Ishikawa (cell line): ENCODE results near the gene MAGI2.

Experiments used
- CEBPB ChIP-seq: IDR thresholded peaks from 2 replicates; pipeline ENCODE4 v1.6.1; 2012
- CREB1 ChIP-seq: IDR thresholded peaks from 2 replicates; pipeline ENCODE4 v1.6.1; 2012; ENCODE audit warnings: low read depth
- EGR1 ChIP-seq: IDR thresholded peaks from 2 replicates; pipeline ENCODE4 v1.6.1; 2012
- EP300 ChIP-seq: IDR thresholded peaks from 2 replicates; pipeline ENCODE4 v1.6.1; 2012; ENCODE audit warnings: borderline replicate concordance
- FOXM1 ChIP-seq: IDR thresholded peaks from 2 replicates; pipeline ENCODE4 v1.6.1; 2012; ENCODE audit warnings: low read depth, borderline replicate concordance
- MAX ChIP-seq: IDR thresholded peaks from 2 replicates; pipeline ENCODE4 v1.6.1; 2012
- NFIC ChIP-seq: IDR thresholded peaks from 2 replicates; pipeline ENCODE4 v1.6.1; 2012
- RAD21 ChIP-seq: IDR thresholded peaks from 2 replicates; pipeline ENCODE4 v1.6.1; 2012; ENCODE audit warnings: low read depth
- REST ChIP-seq: IDR thresholded peaks from 2 replicates; pipeline ENCODE4 v1.6.1; 2012; ENCODE audit warnings: low read depth, mild to moderate bottlenecking
- TAF1 ChIP-seq: IDR thresholded peaks from 2 replicates; pipeline ENCODE4 v1.6.1; 2012; ENCODE audit warnings: low read depth, mild to moderate bottlenecking
- TCF12 ChIP-seq: IDR thresholded peaks from 2 replicates; pipeline ENCODE4 v1.6.1; 2012; ENCODE audit warnings: low read depth
- TEAD4 ChIP-seq: IDR thresholded peaks from 2 replicates; pipeline ENCODE4 v1.6.1; 2012
- YY1 ChIP-seq: IDR thresholded peaks from 2 replicates; pipeline ENCODE4 v1.6.1; 2012; ENCODE audit warnings: low read depth
- ZBTB7A ChIP-seq: IDR thresholded peaks from 2 replicates; pipeline ENCODE4 v1.6.1; 2012; ENCODE audit warnings: low read depth
- TF ChIP-seq, protein P1 (sequence below): IDR thresholded peaks from 2 replicates; pipeline ENCODE4 v1.6.1; 2012

The MAGI2 gene

DNA sequence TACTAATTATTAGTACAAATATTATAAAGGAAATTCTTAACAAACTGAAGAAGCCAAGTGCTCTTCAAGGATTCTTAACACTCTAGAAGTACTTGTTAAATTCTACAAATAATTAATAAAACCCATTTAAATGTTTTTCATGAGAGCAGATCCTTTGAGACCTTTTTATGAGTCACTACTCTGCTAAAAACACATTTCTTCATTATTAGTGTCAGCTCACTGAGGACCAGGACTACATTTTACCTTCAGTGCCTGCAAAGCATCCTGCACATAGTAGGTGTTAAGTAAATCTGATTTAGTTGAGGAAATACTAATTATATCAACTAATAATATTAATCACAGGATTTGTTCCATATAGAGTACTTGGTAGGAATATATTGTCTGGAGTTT lies 1381.3 kb downstream of the MAGI2 start:
- TF ChIP-seq, protein P1, sequence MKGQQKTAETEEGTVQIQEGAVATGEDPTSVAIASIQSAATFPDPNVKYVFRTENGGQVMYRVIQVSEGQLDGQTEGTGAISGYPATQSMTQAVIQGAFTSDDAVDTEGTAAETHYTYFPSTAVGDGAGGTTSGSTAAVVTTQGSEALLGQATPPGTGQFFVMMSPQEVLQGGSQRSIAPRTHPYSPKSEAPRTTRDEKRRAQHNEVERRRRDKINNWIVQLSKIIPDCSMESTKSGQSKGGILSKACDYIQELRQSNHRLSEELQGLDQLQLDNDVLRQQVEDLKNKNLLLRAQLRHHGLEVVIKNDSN = no peak
- TF ChIP-seq MAX = no peak

DNA sequence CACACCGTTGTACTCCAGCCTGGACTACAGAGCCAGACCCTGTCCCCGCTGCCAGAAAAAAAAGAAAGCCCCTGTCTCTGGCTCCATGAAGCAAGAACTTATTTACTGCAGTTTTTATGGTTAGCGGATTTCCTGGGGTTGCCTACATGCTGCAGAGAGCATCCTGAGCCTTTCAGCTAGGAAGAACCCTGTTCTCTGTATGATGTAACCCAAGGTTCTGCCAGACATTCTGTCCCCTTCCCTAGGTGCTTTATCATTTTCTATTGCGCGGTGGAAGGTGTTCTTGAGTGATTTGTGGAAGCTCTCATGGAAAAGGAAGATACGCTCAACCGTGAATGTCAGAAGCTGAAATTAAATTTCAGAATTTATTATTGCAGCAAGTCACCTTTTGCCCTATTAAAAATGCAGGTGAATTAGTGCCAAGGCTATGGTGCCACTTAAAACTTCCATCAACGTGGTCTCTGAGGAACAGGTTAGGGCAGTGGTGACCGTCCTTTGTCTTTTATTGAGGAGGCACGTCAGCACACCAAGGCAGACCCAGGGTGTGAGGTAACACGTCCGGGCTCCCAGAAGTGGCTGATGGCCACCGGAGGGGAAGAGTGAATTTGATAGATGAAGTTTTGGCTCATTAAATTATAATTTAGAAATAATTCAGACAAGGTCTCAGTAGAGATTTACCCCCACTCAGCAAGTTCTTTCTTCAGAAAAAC lies 1381.8 kb downstream of the MAGI2 start:
- TF ChIP-seq TEAD4 (no peak), ZBTB7A (no peak), TAF1 (no peak), EGR1 (no peak), MAX (no peak), NFIC (no peak), FOXM1 (no peak), CREB1 (no peak), CEBPB (no peak), REST (no peak), EP300 (no peak), RAD21 (no peak), YY1 (no peak), TCF12 (no peak)
- TF ChIP-seq, protein P1 = no peak

DNA sequence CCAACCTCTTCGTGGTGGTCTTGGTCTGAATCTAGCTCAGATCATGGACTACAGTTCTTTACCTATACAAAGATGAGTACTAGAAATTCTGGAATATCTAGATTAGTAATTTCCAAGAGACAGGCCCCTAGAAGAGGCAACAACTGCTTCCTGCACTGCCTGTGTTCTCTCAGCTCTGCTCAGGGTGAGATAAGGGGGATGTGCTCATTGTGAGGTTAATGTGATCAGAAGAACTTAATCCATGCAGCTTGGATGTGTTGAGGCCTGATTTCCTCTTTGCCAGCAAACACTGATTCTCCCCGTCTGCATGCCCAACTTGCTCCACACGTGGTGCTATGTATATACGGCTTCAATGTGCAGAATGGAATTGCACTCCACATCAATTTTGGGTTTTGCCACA lies 1386.9 kb downstream of the MAGI2 start:
- TF ChIP-seq YY1 = no peak

DNA sequence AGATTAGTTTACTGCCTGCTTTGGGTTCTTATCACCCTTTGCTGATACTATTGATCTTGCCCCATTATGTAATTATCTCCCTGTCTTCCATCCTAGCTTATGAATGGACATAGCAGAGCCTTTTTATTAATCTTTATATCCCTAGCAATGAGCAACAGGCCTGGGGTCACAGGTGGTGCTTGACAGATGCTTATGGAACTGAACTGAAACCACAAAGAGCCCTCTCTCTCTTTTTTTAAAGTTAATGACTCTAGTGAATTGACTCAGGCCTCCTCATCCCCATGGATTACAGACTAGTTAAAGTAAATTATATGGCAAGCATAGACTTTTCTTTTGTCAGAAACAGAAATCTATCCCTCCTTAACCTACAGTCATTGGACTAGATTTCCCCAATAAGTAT lies 1389.7 kb downstream of the MAGI2 start:
- TF ChIP-seq ZBTB7A (no peak), TAF1 (no peak), REST (no peak), YY1 (no peak), TEAD4 (no peak), CREB1 (no peak), EGR1 (no peak), TCF12 (no peak), RAD21 (no peak), EP300 (no peak), FOXM1 (no peak), MAX (no peak), NFIC (no peak), CEBPB (no peak)
- TF ChIP-seq, protein P1 = no peak

DNA sequence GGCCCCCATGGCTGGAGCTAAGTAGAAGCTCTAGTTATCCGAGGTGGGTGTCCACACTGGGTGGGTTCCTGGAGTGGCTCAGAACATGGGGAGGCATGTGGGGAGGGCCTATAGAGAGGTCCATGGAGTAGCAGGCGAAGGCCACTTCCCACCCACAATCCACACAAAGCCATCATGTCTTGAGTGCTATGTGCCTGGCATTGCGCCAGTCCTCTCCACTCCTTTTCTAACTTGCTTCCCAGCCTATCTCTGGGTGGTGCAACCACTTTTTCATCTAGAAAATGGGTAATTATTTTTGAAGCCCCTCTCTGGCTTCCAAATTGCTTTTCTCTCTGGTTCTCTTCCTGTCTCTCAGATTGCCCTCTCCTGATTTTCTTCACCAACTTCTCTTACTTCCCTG lies 1391.3 kb downstream of the MAGI2 start:
- no peak for TF ChIP-seq CEBPB
- TF ChIP-seq NFIC = 0 out of 2 replicates have a peak, but pooled peaks have one; percentile 15

- no peak for TF ChIP-seq YY1
- TF ChIP-seq, protein P1 = no peak
- TF ChIP-seq FOXM1 = no peak
- TF ChIP-seq MAX = no peak
- no peak for TF ChIP-seq RAD21
- no peak for TF ChIP-seq NFIC
Observed at GRCh38 chr7:78057571-78057970, 1395.9 kb downstream of the MAGI2 start.
